ENCODE results near the gene APEX1. TPM values are rescaled to one million over a fixed set of nuclear protein-coding genes. Genes with fewer than 3 reads are reported as not detected.
"Not testable (repeated sequence)": the region's sequence is repeated elsewhere in the genome, so short reads cannot be mapped to it uniquely, and the experiment has no call there.

APEX1 gene
- total RNA-seq, 1 donor from 2014 or later: 76.6 TPM

DNA sequence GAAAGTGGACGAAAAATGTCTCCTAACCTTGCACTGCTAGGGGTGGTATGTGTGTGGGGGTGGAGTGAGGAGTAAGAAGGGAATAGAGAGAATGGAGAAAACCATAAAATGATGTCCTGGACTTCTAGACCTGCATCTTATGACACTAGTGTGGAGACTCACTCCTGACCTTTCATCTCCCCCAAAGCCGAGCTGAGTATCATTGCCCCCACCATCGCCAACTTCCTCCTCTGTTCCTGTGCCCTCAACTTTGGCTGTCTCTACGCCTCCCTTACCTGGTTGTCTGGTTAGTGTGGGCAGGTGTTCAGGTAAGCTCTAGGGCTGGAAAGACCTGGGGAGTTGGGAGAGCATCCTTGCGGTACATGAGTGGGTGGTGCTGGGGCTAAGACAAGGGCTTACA, 14.6 kb upstream of the APEX1 start:
- Mint-ChIP-seq H3K4me1 (no peaks in the 10 kb centered on the region), H3K36me3 (peaks cover 4% of the 10 kb centered on the region), H3K4me3 (no peak overlapping the region), H3K27me3 (ENCODE audit: insufficient read depth, low read depth) (peaks cover 5% of the 10 kb centered on the region), H3K9me3 (no peaks in the 10 kb centered on the region), H3K27ac (no peak overlapping the region)
- no peak overlapping the region for H3K4me3 ChIP-seq
- no peaks in the 10 kb centered on the region for H4K20me1 ChIP-seq (ENCODE audit: low read depth)
- no peaks in the 10 kb centered on the region for H3K27me3 ChIP-seq
- H3K36me3 ChIP-seq: no peaks in the 10 kb centered on the region
- no peak overlapping the region for H3K27ac ChIP-seq
- no peak overlapping the region for H3K4me2 ChIP-seq
- peaks cover 2% of the 10 kb centered on the region for H3F3A ChIP-seq (ENCODE audit: low read depth)
- no peaks in the 10 kb centered on the region for H3K4me1 ChIP-seq
- no peak for DNase-seq (ENCODE audit: low spot score)
- H3K9me3 ChIP-seq (ENCODE audit: low read depth): no peaks in the 10 kb centered on the region
- TF ChIP-seq EZH2phosphoT487 (IDR thresholded peaks at IDR 0.05) (no peak), EZH2 (IDR thresholded peaks at IDR 0.05) (no peak)
- TF ChIP-seq, protein P1, sequence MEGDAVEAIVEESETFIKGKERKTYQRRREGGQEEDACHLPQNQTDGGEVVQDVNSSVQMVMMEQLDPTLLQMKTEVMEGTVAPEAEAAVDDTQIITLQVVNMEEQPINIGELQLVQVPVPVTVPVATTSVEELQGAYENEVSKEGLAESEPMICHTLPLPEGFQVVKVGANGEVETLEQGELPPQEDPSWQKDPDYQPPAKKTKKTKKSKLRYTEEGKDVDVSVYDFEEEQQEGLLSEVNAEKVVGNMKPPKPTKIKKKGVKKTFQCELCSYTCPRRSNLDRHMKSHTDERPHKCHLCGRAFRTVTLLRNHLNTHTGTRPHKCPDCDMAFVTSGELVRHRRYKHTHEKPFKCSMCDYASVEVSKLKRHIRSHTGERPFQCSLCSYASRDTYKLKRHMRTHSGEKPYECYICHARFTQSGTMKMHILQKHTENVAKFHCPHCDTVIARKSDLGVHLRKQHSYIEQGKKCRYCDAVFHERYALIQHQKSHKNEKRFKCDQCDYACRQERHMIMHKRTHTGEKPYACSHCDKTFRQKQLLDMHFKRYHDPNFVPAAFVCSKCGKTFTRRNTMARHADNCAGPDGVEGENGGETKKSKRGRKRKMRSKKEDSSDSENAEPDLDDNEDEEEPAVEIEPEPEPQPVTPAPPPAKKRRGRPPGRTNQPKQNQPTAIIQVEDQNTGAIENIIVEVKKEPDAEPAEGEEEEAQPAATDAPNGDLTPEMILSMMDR (IDR thresholded peaks at IDR 0.05): no peak
- no peaks in the 10 kb centered on the region for H3K79me2 ChIP-seq (ENCODE audit: low read depth)
- no peak overlapping the region for H3K9ac ChIP-seq
- H2AFZ ChIP-seq (replicated peaks): no peak overlapping the region

DNA sequence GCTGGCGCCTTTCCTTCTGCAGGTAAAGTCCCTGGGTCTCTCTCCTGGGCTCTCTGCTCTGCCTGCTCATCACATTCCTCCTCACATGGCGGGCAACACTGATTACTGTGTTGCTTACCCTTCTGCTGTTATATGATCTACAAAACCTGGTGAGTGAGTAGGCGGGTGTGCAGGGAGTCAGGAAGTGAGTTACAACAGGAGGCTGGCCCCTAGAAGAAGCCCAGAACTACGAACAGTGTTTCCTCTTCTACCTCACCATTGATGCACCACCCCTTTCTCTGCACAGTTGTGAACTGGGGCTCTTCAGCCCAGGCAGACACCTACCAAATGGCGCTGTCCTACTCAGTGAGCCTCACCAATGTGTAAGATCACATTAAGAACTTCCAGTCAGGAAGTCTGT, 14.1 kb upstream of the APEX1 start:
- no peak overlapping the region for H3K27ac ChIP-seq
- no peaks in the 10 kb centered on the region for H3K27me3 ChIP-seq
- no peak overlapping the region for H2AFZ ChIP-seq (replicated peaks)
- no peaks in the 10 kb centered on the region for H3K4me1 ChIP-seq
- H3K4me3 ChIP-seq: no peak overlapping the region
- H3F3A ChIP-seq (ENCODE audit: low read depth): peaks cover 2% of the 10 kb centered on the region
- Mint-ChIP-seq H3K4me1 (no peaks in the 10 kb centered on the region), H3K27ac (no peak overlapping the region), H3K9me3 (no peaks in the 10 kb centered on the region), H3K27me3 (ENCODE audit: insufficient read depth, low read depth) (peaks cover 5% of the 10 kb centered on the region), H3K4me3 (no peak overlapping the region), H3K36me3 (peaks cover 4% of the 10 kb centered on the region)
- H3K79me2 ChIP-seq (ENCODE audit: low read depth): no peaks in the 10 kb centered on the region
- no peaks in the 10 kb centered on the region for H3K9me3 ChIP-seq (ENCODE audit: low read depth)
- H3K4me2 ChIP-seq: no peak overlapping the region
- H3K36me3 ChIP-seq: no peaks in the 10 kb centered on the region
- no peak for DNase-seq (ENCODE audit: low spot score)
- no peaks in the 10 kb centered on the region for H4K20me1 ChIP-seq (ENCODE audit: low read depth)
- TF ChIP-seq, protein P1 (IDR thresholded peaks at IDR 0.05): no peak
- TF ChIP-seq EZH2phosphoT487 (IDR thresholded peaks at IDR 0.05): no peak
- no peak for TF ChIP-seq EZH2 (IDR thresholded peaks at IDR 0.05)
- H3K9ac ChIP-seq: no peak overlapping the region

DNA sequence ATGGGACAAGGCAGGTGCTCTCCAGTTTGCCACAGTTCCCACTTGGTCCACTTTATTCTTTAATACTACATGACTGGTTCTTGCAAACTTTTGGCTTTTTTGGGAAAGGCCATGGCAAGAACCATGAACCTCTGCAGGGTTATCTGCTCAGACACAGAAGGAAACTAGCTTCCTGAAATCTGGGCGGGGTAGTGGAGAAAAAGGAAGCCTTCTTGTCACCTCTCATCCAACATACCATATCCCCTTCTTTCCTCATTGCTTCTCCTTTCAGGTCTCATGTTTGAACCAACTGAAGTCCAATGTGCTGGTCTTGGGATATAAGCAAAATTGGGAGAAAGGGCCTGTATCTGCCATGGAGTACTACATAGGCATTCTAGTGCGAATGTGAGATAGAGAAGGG, 13.6 kb upstream of the APEX1 start:
- Histone ChIP-seq H3K27me3 (no peaks in the 10 kb centered on the region), H3K9ac (no peak overlapping the region), H3K27ac (no peak overlapping the region), H3K9me3 (ENCODE audit: low read depth) (no peaks in the 10 kb centered on the region), H3F3A (ENCODE audit: low read depth) (peaks cover 2% of the 10 kb centered on the region), H3K36me3 (no peaks in the 10 kb centered on the region), H3K4me2 (no peak overlapping the region), H4K20me1 (ENCODE audit: low read depth) (no peaks in the 10 kb centered on the region), H3K4me3 (no peak overlapping the region), H3K79me2 (ENCODE audit: low read depth) (no peaks in the 10 kb centered on the region), H3K4me1 (no peaks in the 10 kb centered on the region), H2AFZ (replicated peaks) (no peak overlapping the region)
- Mint-ChIP-seq H3K36me3 (peaks cover 4% of the 10 kb centered on the region), H3K27ac (no peak overlapping the region), H3K4me3 (no peak overlapping the region), H3K27me3 (ENCODE audit: insufficient read depth, low read depth) (peaks cover 5% of the 10 kb centered on the region), H3K9me3 (no peaks in the 10 kb centered on the region), H3K4me1 (no peaks in the 10 kb centered on the region)
- no peak for TF ChIP-seq EZH2phosphoT487 (IDR thresholded peaks at IDR 0.05)
- TF ChIP-seq, protein P1 (IDR thresholded peaks at IDR 0.05): no peak
- no peak for TF ChIP-seq EZH2 (IDR thresholded peaks at IDR 0.05)
- no peak for DNase-seq (ENCODE audit: low spot score)

DNA sequence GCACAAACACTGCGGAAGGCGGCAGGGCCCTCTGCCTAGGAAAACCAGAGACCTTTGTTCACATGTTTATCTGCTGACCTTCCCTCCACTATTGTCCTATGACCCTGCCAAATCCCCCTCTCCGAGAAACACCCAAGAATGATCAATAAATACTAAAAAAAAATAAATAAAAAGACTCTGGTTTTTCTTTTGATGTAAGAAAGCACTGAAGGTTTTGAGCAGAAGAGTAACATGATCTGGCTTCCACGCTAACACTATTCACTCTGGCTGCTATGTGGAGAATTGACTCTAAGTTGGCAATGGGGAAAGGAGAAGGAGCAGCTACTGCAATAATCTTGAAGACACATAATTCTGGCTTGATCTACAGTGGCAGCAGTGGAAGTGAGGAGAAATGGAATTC, 11.4 kb upstream of the APEX1 start:
- H3K27ac ChIP-seq; H3K79me2 ChIP-seq (ENCODE audit: low read depth); H3K27ac Mint-ChIP-seq; H3K9me3 ChIP-seq (ENCODE audit: low read depth); H3K27me3 Mint-ChIP-seq (ENCODE audit: insufficient read depth, low read depth); DNase-seq (ENCODE audit: low spot score); H3K4me3 ChIP-seq; H4K20me1 ChIP-seq (ENCODE audit: low read depth); H3K9me3 Mint-ChIP-seq; H2AFZ ChIP-seq (replicated peaks); H3K4me1 Mint-ChIP-seq; H3K27me3 ChIP-seq; H3K4me2 ChIP-seq; H3K4me1 ChIP-seq; H3K9ac ChIP-seq; H3K36me3 ChIP-seq; H3F3A ChIP-seq (ENCODE audit: low read depth); H3K4me3 Mint-ChIP-seq: not testable (repeated sequence)
- H3K36me3 Mint-ChIP-seq: peaks cover 15% of the 10 kb centered on the region
